ENCODE results near the gene DAW1.

DAW1 gene

DNA sequence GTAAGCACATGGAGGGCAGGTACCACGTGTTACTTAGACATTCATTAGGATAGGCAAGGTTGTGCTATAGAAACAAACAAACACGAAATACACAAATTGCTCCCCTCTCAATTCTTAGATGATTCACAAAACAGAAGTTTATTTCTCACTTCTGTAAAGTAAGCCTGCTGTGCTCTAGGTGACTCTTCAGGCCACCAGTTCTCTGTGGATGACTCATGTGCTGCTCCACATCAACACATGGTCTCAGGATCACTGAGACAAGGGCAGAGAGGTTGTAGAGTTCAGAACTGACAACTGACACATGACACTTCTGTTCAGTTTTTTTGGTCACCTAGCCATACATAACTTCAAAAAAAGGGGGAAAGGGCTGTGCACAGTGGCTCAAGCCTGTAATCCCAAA lies 70.6 kb downstream of the DAW1 start:
- ChIA-PET CTCF (no interaction called here), POLR2A (no interaction called here)
- no peak for DNase-seq (ENCODE audit: low read depth, low spot score)
- no peak overlapping the region for H3K4me3 ChIP-seq (ENCODE audit: low read depth, low read length)
- TF ChIP-seq CTCF (IDR thresholded peaks at IDR 0.05; ENCODE audit: insufficient read depth, low read length, missing control alignments): no peak

DNA sequence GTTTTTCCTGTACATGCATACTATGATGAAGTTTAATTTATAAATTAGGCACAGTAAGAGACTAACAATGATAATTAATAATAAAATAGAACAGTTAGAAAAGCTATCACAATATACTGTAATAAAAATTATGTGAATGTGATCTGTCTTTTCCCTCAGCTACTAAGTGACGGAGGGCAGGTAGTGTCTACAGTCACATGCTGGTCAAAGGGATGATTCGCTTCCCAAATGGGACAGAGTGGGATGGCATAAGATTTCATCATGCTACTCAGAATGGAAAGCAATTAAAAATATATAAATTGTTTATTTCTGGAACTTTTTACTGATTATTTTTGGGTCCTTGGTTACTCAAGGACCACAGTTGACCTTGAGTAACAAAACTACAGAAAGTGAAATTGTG lies 71.5 kb downstream of the DAW1 start:
- TF ChIP-seq CTCF (IDR thresholded peaks at IDR 0.05; ENCODE audit: insufficient read depth, low read length, missing control alignments): no peak
- no peak overlapping the region for H3K4me3 ChIP-seq (ENCODE audit: low read depth, low read length)
- ChIA-PET CTCF (no interaction called here), POLR2A (no interaction called here)
- DNase-seq (ENCODE audit: low read depth, low spot score): no peak

GRCh38 chr2:227960317-227960716 lies 88.9 kb downstream of the DAW1 start:
- DNase-seq (ENCODE audit: low read depth, low spot score): no peak
- no peak overlapping the region for H3K4me3 ChIP-seq (ENCODE audit: low read depth, low read length)
- POLR2A ChIA-PET: no interaction called here
- CTCF ChIA-PET: no interaction called here
- TF ChIP-seq CTCF (IDR thresholded peaks at IDR 0.05; ENCODE audit: insufficient read depth, low read length, missing control alignments): no peak

DNA sequence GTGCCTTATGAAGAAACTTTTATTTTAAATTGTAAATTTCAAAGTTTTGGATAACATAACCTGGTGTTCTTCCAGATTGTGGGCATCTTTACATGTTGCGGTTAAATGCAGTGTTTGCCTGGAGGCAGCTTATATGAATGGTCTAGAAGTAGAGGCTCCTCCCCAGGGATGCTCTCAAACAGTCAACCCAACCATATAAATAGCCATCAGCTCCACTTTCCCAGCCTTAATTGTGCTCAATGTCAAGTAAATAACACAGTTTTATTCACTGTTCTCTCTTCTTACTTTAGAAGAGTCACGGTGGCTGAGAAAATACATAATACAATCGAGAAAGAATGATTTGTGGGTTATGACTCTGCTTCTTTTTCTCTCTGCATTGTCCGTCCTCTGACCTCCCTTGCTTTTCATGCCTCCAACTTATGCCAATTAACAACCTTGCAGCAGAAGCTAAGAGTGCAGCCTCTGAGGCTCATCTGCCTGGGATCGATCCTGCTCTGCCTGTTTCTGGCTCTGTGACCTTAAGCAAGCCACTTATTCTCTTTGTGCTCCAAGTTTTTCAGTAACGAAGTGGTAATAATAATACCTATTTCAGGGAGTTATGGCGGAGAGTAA lies 100.3 kb downstream of the DAW1 start:
- no peak for DNase-seq (ENCODE audit: low read depth, low spot score)
- TF ChIP-seq CTCF (IDR thresholded peaks at IDR 0.05; ENCODE audit: insufficient read depth, low read length, missing control alignments): no peak
- no peak overlapping the region for H3K4me3 ChIP-seq (ENCODE audit: low read depth, low read length)
- ChIA-PET CTCF (no interaction called here), POLR2A (no interaction called here)

- ChIA-PET CTCF (no interaction called here), POLR2A (no interaction called here)
- H3K4me3 ChIP-seq (ENCODE audit: low read depth, low read length): no peak overlapping the region
- DNase-seq (ENCODE audit: low read depth, low spot score): no peak
- TF ChIP-seq CTCF (IDR thresholded peaks at IDR 0.05; ENCODE audit: insufficient read depth, low read length, missing control alignments): no peak
Measured at GRCh38 chr2:227973241-227973640, 101.8 kb downstream of the DAW1 start.
